ENCODE data around the gene GTPBP4. TPM values are rescaled to one million over a fixed set of nuclear protein-coding genes. Genes with fewer than 3 reads are reported as not detected.

The GTPBP4 gene
- total and polyA plus RNA-seq, 4 donors, result 9.8 to 15.1 (median 12.1) TPM

GRCh38 chr10:987620-987869, 689 bp upstream of the GTPBP4 start:
- WGBS, result 8% methylated on average over 7 of the region's 7 CpGs
- DNase-seq (ENCODE audit: low spot score), result no peak
- Histone ChIP-seq H3K4me1 (ENCODE audit: control insufficient read depth in 4 of 4, insufficient read depth in 4 of 4, low read length in 3 of 4) (peaks cover 7 to 26% (median 16%) of the 10 kb centered on the region in 4 donors), H3K9ac (ENCODE audit: low read depth in 1 of 2, low read length in 2 of 2) (peak overlapping the region; percentile 66 to 78), H3K9me3 (ENCODE audit: control insufficient read depth in 4 of 4, low read length in 3 of 4) (no peaks in the 10 kb centered on the region), H3K36me3 (ENCODE audit: control insufficient read depth in 4 of 4, insufficient read depth in 3 of 4, low read depth in 1 of 4, low read length in 3 of 4) (peaks cover 0 to 5% (median 1%) of the 10 kb centered on the region in 4 donors), H3K4me3 (ENCODE audit: low read depth in 1 of 3, low read length in 3 of 3) (peak overlapping the region; percentile 69 to 99 (median 94)), H3K27ac (ENCODE audit: low read depth in 1 of 2, low read length in 2 of 2) (peak overlapping the region in 1 of 2 donors; percentile 60), H3K27me3 (ENCODE audit: control insufficient read depth in 4 of 4, insufficient read depth in 4 of 4, low read length in 3 of 4) (no peaks in the 10 kb centered on the region)
- TF ChIP-seq REST (IDR thresholded peaks at IDR 0.05) (no peak), SP1 (IDR thresholded peaks at IDR 0.05) (no peak)

DNA sequence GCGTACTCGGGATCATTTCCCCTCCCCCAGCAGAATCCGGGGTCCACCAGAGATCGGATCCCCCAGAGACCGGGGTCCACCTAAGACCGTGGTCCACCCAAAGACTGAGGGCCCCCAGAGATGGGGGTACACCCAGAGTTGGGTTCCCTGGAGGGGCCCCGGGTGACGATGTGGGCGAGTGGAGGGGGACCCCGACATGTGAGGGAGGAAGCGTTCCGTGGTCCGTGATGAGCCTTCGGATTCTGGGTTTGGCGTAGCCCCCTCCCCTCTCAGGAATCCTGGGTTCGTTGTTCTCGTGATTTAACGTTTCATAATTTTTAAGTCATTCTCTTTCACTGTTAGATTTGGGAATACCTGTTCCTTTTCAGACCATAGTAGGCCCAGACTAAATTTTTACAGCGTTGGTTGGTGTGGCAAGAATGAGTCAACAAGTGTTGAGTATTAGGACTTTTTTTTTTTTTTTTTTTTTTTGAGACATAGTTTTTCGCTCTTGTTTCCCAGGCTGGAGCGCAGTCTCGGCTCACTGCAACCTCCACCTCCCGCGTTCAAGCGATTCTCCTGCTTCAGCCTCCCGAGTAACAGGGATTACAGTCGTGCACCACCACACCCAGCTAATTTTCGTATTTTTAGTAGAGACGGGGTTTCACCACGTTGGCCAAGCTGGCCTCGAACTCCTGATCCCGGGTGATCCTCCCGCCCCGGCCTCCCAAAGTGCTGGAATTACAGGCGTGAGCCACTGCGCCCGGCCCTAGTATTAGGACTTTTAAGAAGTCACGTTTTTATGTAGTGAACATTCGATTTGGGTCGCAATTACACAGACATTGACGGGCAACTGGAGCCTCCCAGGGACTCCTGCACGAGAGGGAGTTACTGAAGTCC, 672 bp downstream of the GTPBP4 start:
- no peaks in the 10 kb centered on the region for H3K9me3 ChIP-seq (ENCODE audit: control insufficient read depth in 4 of 4, low read length in 3 of 4)
- peaks cover 7 to 26% (median 16%) of the 10 kb centered on the region in 4 donors for H3K4me1 ChIP-seq (ENCODE audit: control insufficient read depth in 4 of 4, insufficient read depth in 4 of 4, low read length in 3 of 4)
- 31% methylated on average over 42 of the region's 42 CpGs for WGBS
- H3K9ac ChIP-seq (ENCODE audit: low read depth in 1 of 2, low read length in 2 of 2), result peak overlapping the region; percentile 66 to 89
- peak overlapping the region; percentile 60 to 78 for H3K27ac ChIP-seq (ENCODE audit: low read depth in 1 of 2, low read length in 2 of 2)
- H3K27me3 ChIP-seq (ENCODE audit: control insufficient read depth in 4 of 4, insufficient read depth in 4 of 4, low read length in 3 of 4), result no peaks in the 10 kb centered on the region
- no peak for DNase-seq (ENCODE audit: low spot score)
- TF ChIP-seq, protein P1, sequence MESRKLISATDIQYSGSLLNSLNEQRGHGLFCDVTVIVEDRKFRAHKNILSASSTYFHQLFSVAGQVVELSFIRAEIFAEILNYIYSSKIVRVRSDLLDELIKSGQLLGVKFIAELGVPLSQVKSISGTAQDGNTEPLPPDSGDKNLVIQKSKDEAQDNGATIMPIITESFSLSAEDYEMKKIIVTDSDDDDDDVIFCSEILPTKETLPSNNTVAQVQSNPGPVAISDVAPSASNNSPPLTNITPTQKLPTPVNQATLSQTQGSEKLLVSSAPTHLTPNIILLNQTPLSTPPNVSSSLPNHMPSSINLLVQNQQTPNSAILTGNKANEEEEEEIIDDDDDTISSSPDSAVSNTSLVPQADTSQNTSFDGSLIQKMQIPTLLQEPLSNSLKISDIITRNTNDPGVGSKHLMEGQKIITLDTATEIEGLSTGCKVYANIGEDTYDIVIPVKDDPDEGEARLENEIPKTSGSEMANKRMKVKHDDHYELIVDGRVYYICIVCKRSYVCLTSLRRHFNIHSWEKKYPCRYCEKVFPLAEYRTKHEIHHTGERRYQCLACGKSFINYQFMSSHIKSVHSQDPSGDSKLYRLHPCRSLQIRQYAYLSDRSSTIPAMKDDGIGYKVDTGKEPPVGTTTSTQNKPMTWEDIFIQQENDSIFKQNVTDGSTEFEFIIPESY (IDR thresholded peaks at IDR 0.05), result no peak
- no peak for TF ChIP-seq RXRA (IDR thresholded peaks at IDR 0.05)
- TF ChIP-seq SP1 (IDR thresholded peaks at IDR 0.05), result no peak
- TF ChIP-seq, protein P2, sequence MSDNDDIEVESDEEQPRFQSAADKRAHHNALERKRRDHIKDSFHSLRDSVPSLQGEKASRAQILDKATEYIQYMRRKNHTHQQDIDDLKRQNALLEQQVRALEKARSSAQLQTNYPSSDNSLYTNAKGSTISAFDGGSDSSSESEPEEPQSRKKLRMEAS (IDR thresholded peaks at IDR 0.05), result no peak
- TF ChIP-seq HNF4A (conservative IDR thresholded peaks at IDR 0.05), result no peak
- no peak for TF ChIP-seq JUND (IDR thresholded peaks at IDR 0.05)
- no peak for TF ChIP-seq EGR1 (IDR thresholded peaks at IDR 0.05; ENCODE audit: low read depth in 2 of 2)
- TF ChIP-seq REST (IDR thresholded peaks at IDR 0.05), result no peak
- TF ChIP-seq FOXA2 (IDR thresholded peaks at IDR 0.05), result no peak
- no peak for TF ChIP-seq GABPA (IDR thresholded peaks at IDR 0.05 in 1 of 2, conservative IDR thresholded peaks at IDR 0.05 in 1 of 2)
- no peak for TF ChIP-seq NR2F2 (IDR thresholded peaks at IDR 0.05)
- TF ChIP-seq, protein P3, sequence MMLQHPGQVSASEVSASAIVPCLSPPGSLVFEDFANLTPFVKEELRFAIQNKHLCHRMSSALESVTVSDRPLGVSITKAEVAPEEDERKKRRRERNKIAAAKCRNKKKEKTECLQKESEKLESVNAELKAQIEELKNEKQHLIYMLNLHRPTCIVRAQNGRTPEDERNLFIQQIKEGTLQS (IDR thresholded peaks at IDR 0.05), result no peak
- no peak for TF ChIP-seq TAF1 (conservative IDR thresholded peaks at IDR 0.05)
- TF ChIP-seq RAD21 (IDR thresholded peaks at IDR 0.05), result no peak
- TF ChIP-seq, protein P4, sequence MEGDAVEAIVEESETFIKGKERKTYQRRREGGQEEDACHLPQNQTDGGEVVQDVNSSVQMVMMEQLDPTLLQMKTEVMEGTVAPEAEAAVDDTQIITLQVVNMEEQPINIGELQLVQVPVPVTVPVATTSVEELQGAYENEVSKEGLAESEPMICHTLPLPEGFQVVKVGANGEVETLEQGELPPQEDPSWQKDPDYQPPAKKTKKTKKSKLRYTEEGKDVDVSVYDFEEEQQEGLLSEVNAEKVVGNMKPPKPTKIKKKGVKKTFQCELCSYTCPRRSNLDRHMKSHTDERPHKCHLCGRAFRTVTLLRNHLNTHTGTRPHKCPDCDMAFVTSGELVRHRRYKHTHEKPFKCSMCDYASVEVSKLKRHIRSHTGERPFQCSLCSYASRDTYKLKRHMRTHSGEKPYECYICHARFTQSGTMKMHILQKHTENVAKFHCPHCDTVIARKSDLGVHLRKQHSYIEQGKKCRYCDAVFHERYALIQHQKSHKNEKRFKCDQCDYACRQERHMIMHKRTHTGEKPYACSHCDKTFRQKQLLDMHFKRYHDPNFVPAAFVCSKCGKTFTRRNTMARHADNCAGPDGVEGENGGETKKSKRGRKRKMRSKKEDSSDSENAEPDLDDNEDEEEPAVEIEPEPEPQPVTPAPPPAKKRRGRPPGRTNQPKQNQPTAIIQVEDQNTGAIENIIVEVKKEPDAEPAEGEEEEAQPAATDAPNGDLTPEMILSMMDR (IDR thresholded peaks at IDR 0.05; ENCODE audit: low read depth, low read length, missing input control), result no peak
- no peak for TF ChIP-seq FOXA1 (IDR thresholded peaks at IDR 0.05)
- H3K4me3 ChIP-seq (ENCODE audit: low read depth in 1 of 3, low read length in 3 of 3), result peak overlapping the region; percentile 69 to 99 (median 94)
- H3K36me3 ChIP-seq (ENCODE audit: control insufficient read depth in 4 of 4, insufficient read depth in 3 of 4, low read depth in 1 of 4, low read length in 3 of 4), result peaks cover 0 to 14% (median 4%) of the 10 kb centered on the region in 4 donors
